Measurements from ENCODE around the gene AAGAB. TPM values are rescaled to one million over a fixed set of nuclear protein-coding genes. Genes with fewer than 3 reads are reported as not detected.

The AAGAB gene
- total and polyA plus RNA-seq, 9 donors = 7.8 to 37.1 (median 22.8) TPM

DNA sequence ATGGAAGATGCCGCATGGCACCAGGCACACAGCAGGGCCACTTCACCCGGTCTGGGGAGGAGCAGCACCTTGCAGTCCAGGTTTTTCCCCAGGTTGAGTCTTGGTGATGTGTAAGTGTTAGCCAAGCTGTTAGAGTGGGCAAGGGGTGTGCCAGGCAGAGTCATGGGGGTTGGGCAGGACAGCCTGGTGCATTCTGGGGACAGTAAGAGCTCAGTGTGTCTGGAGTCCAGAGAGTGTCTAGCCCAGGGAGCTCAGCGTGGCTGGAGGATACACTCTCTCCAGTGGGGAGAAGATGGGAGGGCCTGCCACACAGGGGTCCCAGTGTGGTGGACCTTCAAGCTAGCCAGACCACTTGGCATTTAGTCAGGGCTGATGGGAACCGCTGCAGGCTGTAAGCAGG lies 87.4 kb downstream of the AAGAB start:
- peak in 1 of 5 donors; percentile 26 for DNase-seq
- H3K36me3 ChIP-seq = no peaks in the 10 kb centered on the region
- H3K4me3 ChIP-seq = no peak overlapping the region
- H3K27ac ChIP-seq = no peak overlapping the region
- H3K4me1 ChIP-seq (ENCODE audit: insufficient read depth) = peaks cover 45% of the 10 kb centered on the region
- H3K27me3 ChIP-seq = no peaks in the 10 kb centered on the region
- TF ChIP-seq EP300 (IDR thresholded peaks at IDR 0.05) = no peak
- no peak for TF ChIP-seq POLR2A (IDR thresholded peaks at IDR 0.05)
- TF ChIP-seq, protein P1, sequence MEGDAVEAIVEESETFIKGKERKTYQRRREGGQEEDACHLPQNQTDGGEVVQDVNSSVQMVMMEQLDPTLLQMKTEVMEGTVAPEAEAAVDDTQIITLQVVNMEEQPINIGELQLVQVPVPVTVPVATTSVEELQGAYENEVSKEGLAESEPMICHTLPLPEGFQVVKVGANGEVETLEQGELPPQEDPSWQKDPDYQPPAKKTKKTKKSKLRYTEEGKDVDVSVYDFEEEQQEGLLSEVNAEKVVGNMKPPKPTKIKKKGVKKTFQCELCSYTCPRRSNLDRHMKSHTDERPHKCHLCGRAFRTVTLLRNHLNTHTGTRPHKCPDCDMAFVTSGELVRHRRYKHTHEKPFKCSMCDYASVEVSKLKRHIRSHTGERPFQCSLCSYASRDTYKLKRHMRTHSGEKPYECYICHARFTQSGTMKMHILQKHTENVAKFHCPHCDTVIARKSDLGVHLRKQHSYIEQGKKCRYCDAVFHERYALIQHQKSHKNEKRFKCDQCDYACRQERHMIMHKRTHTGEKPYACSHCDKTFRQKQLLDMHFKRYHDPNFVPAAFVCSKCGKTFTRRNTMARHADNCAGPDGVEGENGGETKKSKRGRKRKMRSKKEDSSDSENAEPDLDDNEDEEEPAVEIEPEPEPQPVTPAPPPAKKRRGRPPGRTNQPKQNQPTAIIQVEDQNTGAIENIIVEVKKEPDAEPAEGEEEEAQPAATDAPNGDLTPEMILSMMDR (IDR thresholded peaks at IDR 0.05) = no peak
- intact Hi-C loops (cut with DNase I) = loop anchor here in 1 of 4 donors (10.0 kb wide), 1 partner anchor 102 kb away; the partner anchor contains the start of gene SMAD3
- 76 to 90% (median 82%) methylated on average over 4 of the region's 4 CpGs for WGBS, 3 donors
- H3K9me3 ChIP-seq = no peaks in the 10 kb centered on the region

DNA sequence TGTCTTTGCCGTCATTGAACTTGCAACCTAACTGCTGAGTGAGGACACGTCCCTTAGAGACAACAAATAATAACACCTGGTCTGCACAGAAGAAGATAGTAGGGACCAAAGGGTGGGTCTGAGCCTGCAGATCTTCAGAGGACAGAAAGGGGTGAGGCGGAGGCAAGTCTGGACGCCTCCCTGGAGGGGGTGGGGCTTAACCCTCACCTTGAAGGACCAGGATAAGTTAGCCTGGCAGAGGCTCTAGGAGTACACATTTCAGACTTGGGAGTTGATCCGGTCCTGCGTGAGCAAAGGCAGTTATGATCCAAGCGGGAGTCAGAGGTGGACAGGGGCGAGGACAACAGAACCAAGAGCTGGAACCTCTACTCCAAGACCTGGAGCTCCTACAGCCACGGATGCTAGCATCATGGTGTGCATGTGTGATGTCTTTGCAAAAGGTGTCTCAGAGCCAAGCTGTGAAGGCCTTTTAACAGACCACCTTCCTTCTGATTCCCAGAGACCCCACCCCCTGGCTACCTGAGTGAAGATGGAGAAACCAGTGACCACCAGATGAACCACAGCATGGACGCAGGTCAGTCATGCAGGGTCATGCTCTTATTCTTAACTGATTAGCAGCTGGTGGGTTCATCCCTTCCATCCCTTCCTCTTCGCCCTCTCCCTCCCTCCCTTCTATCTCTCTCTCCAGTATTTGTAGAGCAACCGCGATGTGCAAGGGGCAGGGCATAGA lies 88.0 kb downstream of the AAGAB start:
- peak in 1 of 5 donors; percentile 18 for DNase-seq
- Histone ChIP-seq H3K4me1 (ENCODE audit: insufficient read depth) (peaks cover 42% of the 10 kb centered on the region), H3K27me3 (no peaks in the 10 kb centered on the region), H3K36me3 (no peaks in the 10 kb centered on the region), H3K27ac (no peak overlapping the region), H3K4me3 (no peak overlapping the region), H3K9me3 (no peaks in the 10 kb centered on the region)
- TF ChIP-seq, protein P1 (IDR thresholded peaks at IDR 0.05) = no peak
- TF ChIP-seq EP300 (IDR thresholded peaks at IDR 0.05) (no peak), POLR2A (IDR thresholded peaks at IDR 0.05) (no peak)
- WGBS, 3 donors = 62 to 69% (median 65%) methylated on average over 13 of the region's 13 CpGs
- intact Hi-C loops (cut with DNase I) = loop anchor here in 1 of 4 donors (10.0 kb wide), 1 partner anchor 102 kb away; the partner anchor contains the start of gene SMAD3

DNA sequence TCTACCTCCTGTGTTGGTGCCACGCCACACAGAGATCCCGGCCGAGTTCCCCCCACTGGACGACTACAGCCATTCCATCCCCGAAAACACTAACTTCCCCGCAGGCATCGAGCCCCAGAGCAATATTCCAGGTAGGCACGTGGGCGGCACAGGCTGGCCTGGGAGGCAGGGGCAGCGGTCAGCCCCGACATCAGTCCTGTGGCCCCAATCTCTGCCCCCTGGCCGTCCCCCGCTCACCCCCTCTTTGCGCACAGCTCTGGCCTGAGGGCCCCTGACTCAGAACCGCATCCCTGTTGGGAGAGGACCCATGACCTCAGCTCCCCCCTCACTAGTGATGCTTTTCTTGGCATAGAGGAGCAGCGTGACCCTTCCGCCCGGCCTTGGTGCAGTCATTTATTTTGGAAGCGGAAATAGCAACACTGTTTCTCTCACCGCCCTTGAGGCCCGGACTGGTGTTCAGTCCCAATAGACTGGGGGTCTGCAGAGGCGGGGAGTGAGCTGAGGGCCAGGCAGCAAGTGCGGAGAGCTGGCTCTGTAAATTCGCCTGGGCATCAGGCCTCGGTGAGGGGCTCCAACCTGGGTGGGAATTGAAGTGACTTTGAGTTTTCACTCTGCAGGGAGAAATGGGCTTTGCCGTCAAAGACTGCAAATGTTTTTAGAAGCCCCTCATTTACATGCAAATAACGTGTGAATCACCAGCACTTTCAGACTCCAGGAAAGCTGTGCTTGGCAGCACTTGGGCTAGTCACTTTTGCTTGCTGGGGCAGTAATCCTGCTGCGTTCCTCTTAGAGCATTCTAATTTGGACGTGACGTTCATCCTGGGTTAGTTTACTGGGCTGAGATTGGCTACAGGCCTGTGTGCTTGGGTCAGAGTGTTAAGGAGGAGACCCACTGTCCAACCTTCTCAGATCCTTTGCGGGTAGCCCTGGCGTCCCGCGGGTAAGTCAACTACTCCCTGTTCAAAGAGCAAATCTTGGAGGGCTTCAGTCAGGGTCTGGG lies 88.9 kb downstream of the AAGAB start:
- no peaks in the 10 kb centered on the region for H3K9me3 ChIP-seq
- DNase-seq = peak; percentile 62 to 81 (median 73)

More for the DNA sequence above, 88.9 kb downstream of the AAGAB start:
- peaks cover 40% of the 10 kb centered on the region for H3K4me1 ChIP-seq (ENCODE audit: insufficient read depth)
- no peaks in the 10 kb centered on the region for H3K36me3 ChIP-seq
- TF ChIP-seq POLR2A (IDR thresholded peaks at IDR 0.05) (no peak), EP300 (IDR thresholded peaks at IDR 0.05) (no peak)
- TF ChIP-seq, protein P1 (IDR thresholded peaks at IDR 0.05) = no peak
- intact Hi-C loops (cut with DNase I) = loop anchor here in 1 of 4 donors (10.0 kb wide), 1 partner anchor 101 kb away; the partner anchor contains the start of gene SMAD3
- H3K27ac ChIP-seq = peak overlapping the region; percentile 48 to 69
- H3K4me3 ChIP-seq = no peak overlapping the region
- H3K27me3 ChIP-seq = no peaks in the 10 kb centered on the region
- 12 to 39% (median 35%) methylated on average over 34 of the region's 34 CpGs for WGBS, 3 donors
